LNCaP clone FGC (cell line): Measurements from ENCODE around the gene SLC37A3.
"Not testable (repeated sequence)": the region's sequence is repeated elsewhere in the genome, so short reads cannot be mapped to it uniquely, and the experiment has no call there.

ENCODE experiments used
- DNase-seq: peaks from one replicate; pipeline ENCODE4 v3.0.0-alpha.2; 2011; ENCODE audit warnings: low read depth
- H3K4me3 ChIP-seq: 2 replicates; pipeline ENCODE4 v1.5.1; 2011; ENCODE audit warnings: mild to moderate bottlenecking, low read depth, low read length, control low read depth
- CTCF ChIP-seq: IDR thresholded peaks from 2 replicates; pipeline ENCODE4 v1.5.1; 2012; ENCODE audit warnings: mild to moderate bottlenecking; ENCODE audit not compliant: control insufficient read depth, insufficient read depth; ENCODE audit errors: extremely low read depth

SLC37A3 gene

GRCh38 chr7:140435252-140435895 lies 37.0 kb upstream of the SLC37A3 start:
- TF ChIP-seq CTCF, result no peak
- H3K4me3 ChIP-seq, result no peak overlapping the region
- DNase-seq, result no peak

- no peak for DNase-seq
- H3K4me3 ChIP-seq, result no peak overlapping the region
- no peak for TF ChIP-seq CTCF
Observed at GRCh38 chr7:140433396-140433795, 35.1 kb upstream of the SLC37A3 start.

- TF ChIP-seq CTCF, result no peak
- no peak for DNase-seq
- H3K4me3 ChIP-seq, result no peak overlapping the region
Observed at GRCh38 chr7:140426130-140426529, 27.8 kb upstream of the SLC37A3 start.

- no peak overlapping the region for H3K4me3 ChIP-seq
- DNase-seq, result no peak
- TF ChIP-seq CTCF, result no peak
Observed at GRCh38 chr7:140425718-140426117, 27.4 kb upstream of the SLC37A3 start.

GRCh38 chr7:140423501-140423900 lies 25.2 kb upstream of the SLC37A3 start:
- DNase-seq, result no peak
- no peak for TF ChIP-seq CTCF
- no peak overlapping the region for H3K4me3 ChIP-seq

- DNase-seq, result no peak
- no peak for TF ChIP-seq CTCF
- H3K4me3 ChIP-seq, result no peak overlapping the region
Observed at GRCh38 chr7:140421521-140421920, 23.2 kb upstream of the SLC37A3 start.

- no peak for DNase-seq
- no peak overlapping the region for H3K4me3 ChIP-seq
Observed at GRCh38 chr7:140418653-140419052, 20.3 kb upstream of the SLC37A3 start.

GRCh38 chr7:140418156-140418472 lies 19.8 kb upstream of the SLC37A3 start:
- DNase-seq, result peak; percentile 96
- not testable (repeated sequence) for H3K4me3 ChIP-seq

More at GRCh38 chr7:140418653-140419052, 20.3 kb upstream of the SLC37A3 start:
- no peak for TF ChIP-seq CTCF
